Measurements from ENCODE around the gene SMIM26. TPM values are rescaled to one million over a fixed set of nuclear protein-coding genes. Genes with fewer than 3 reads are reported as not detected.
"Not testable (repeated sequence)": the region's sequence is repeated elsewhere in the genome, so short reads cannot be mapped to it uniquely, and the experiment has no call there.

SMIM26 gene, protein sequence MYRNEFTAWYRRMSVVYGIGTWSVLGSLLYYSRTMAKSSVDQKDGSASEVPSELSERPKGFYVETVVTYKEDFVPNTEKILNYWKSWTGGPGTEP
- total RNA-seq: 100 to 1,000 TPM in 1 of 4 donors, 10 to 100 TPM in 2, 1 to 10 TPM in 1; 4.8 to 127 (median 58.6) TPM

DNA sequence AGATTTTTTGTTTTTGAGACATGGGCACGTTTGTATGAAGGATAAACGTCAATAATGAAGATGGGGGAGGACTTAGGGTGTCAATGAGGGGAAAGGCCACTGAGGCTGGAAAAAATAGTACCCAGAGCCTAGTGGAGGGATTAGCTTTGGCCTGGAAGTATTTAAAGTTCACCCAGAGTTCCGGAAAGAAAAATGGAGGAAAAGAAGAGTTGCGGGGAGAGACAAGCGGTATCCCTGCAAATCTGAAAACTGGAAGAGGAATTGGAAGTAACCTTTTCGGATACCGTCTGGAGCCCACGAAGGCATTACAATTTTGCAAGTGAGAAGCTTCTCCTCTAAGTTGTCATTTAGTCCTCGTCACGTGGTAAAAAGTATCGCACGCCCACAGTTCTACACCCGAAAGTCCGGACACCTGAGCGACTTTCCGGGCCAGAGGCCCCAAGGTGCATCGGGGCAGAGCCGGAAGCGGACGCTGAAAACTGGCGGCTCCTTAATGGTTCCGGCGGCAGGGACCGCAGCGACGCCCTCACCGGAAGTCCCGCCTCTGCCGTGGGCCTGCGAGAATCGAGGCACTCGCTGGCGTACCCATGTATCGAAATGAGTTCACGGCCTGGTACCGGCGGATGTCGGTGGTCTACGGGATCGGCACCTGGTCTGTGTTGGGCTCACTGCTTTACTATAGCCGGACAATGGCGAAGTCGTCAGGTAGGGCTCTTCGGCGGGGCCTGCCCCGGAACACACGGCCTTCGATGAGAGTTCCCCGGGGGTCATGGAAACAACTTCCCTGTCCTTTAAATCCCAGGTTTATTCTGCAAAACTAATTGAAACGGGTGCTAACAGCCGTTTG lies at the start of gene SMIM26:
Gene SMIM26 (plus strand): TSS at position 541 of the 847 bp plus-strand sequence. CDS start 47 bp downstream, at position 588.
- Histone ChIP-seq H3K27ac (peak within 1 kb of the TSS; percentile 76 to 92 (median 84)), H3K4me1 (peaks cover 0 to 17% (median 12%) of the 10 kb centered on the region in 4 donors), H3K9me3 (no peaks in the 10 kb centered on the region), H3K4me3 (peak within 1 kb of the TSS; percentile 60 to 77 (median 64)), H3K27me3 (no peaks in the 10 kb centered on the region), H3K36me3 (peaks cover 0 to 13% (median 4%) of the 10 kb centered on the region in 4 donors)
- TF ChIP-seq, protein P1, sequence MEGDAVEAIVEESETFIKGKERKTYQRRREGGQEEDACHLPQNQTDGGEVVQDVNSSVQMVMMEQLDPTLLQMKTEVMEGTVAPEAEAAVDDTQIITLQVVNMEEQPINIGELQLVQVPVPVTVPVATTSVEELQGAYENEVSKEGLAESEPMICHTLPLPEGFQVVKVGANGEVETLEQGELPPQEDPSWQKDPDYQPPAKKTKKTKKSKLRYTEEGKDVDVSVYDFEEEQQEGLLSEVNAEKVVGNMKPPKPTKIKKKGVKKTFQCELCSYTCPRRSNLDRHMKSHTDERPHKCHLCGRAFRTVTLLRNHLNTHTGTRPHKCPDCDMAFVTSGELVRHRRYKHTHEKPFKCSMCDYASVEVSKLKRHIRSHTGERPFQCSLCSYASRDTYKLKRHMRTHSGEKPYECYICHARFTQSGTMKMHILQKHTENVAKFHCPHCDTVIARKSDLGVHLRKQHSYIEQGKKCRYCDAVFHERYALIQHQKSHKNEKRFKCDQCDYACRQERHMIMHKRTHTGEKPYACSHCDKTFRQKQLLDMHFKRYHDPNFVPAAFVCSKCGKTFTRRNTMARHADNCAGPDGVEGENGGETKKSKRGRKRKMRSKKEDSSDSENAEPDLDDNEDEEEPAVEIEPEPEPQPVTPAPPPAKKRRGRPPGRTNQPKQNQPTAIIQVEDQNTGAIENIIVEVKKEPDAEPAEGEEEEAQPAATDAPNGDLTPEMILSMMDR (IDR thresholded peaks at IDR 0.05): no peak
- TF ChIP-seq EP300 (IDR thresholded peaks at IDR 0.05; ENCODE audit: low read depth) (no peak), POLR2AphosphoS5 (IDR thresholded peaks at IDR 0.05) (peak; percentile 36 to 79 (median 71)), POLR2A (IDR thresholded peaks at IDR 0.05) (peak; percentile 57)
- in situ Hi-C loops (cut with MboI; ENCODE audit: low pct_ligation_motif_present in 1 of 4, low pct_unique_long_range_greater_than_20kb in 1 of 4, low sequenced_read_pairs in 3 of 4) (no loop called here), intact Hi-C loops (cut with DNase I; ENCODE audit: low total_unique reads) (no loop called here)
- DNase-seq: peak; percentile 95
- 0% methylated on average over 10 to 51 of the region's 51 CpGs for WGBS, 2 donors (ENCODE audit: low coverage in 1 of 2)

DNA sequence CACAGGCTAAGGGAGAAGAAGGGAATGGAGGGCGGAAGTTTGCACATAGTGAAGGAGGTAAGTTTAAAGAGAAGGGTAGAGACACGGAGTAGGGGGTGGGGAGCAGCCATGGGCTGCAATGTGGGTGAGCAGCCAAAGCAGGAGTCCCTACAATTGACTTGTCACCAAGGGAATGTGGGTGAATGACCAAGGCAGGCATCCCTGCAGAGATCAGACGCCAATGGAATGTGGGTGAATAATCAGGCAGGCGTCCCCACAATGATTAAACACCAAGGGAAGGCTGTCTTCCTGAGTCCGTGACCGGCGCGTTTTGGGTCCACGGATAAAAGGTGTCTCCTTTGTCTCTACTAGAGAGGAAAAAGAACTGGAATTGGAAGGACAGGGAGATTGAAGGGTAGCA lies 45.2 kb upstream of the SMIM26 start:
- H3K36me3 ChIP-seq: peaks cover 0 to 31% (median 17%) of the 10 kb centered on the region in 4 donors
- H3K4me1 ChIP-seq; DNase-seq; in situ Hi-C loops (cut with MboI; ENCODE audit: low pct_ligation_motif_present in 1 of 4, low pct_unique_long_range_greater_than_20kb in 1 of 4, low sequenced_read_pairs in 3 of 4); intact Hi-C loops (cut with DNase I; ENCODE audit: low total_unique reads); H3K9me3 ChIP-seq; H3K27ac ChIP-seq; H3K4me3 ChIP-seq; H3K27me3 ChIP-seq: not testable (repeated sequence)
- WGBS, 2 donors (ENCODE audit: low coverage in 1 of 2): 82 to 96% methylated on average over 1 to 9 of the region's 9 CpGs

DNA sequence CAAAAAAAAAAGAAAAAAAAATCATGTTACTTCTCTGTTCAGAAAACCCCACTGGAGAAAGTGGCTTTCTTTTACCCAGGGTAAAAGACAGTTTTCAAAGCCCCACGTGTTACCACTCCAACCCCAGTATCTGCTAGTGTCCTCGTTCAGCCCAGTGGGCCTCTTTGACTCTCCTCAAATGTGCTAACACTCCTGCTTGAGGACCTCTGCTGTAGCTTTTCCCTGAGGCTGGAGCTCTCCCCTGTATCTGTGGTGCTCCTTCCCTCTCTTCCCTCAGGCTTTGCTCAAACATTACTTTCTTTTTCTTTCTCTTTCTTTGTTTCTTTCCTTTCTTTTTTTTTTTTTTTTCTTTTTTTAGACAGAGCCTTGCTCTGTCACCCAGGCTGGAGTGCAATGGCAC lies 44.2 kb upstream of the SMIM26 start:
- Histone ChIP-seq H3K4me1 (no peaks in the 10 kb centered on the region), H3K4me3 (no peak overlapping the region), H3K27ac (no peak overlapping the region), H3K36me3 (peaks cover 0 to 40% (median 22%) of the 10 kb centered on the region in 4 donors), H3K27me3 (no peaks in the 10 kb centered on the region), H3K9me3 (no peaks in the 10 kb centered on the region)
- in situ Hi-C loops (cut with MboI; ENCODE audit: low pct_ligation_motif_present in 1 of 4, low pct_unique_long_range_greater_than_20kb in 1 of 4, low sequenced_read_pairs in 3 of 4): no loop called here
- no peak for TF ChIP-seq EP300 (IDR thresholded peaks at IDR 0.05; ENCODE audit: low read depth)
- TF ChIP-seq, protein P1 (IDR thresholded peaks at IDR 0.05): no peak
- no peak for TF ChIP-seq POLR2A (IDR thresholded peaks at IDR 0.05)
- no peak for TF ChIP-seq POLR2AphosphoS5 (IDR thresholded peaks at IDR 0.05)
- WGBS, 2 donors (ENCODE audit: low coverage in 1 of 2): 67 to 89% methylated on average over 1 to 2 of the region's 2 CpGs
- DNase-seq: no peak
- intact Hi-C loops (cut with DNase I; ENCODE audit: low total_unique reads): no loop called here

DNA sequence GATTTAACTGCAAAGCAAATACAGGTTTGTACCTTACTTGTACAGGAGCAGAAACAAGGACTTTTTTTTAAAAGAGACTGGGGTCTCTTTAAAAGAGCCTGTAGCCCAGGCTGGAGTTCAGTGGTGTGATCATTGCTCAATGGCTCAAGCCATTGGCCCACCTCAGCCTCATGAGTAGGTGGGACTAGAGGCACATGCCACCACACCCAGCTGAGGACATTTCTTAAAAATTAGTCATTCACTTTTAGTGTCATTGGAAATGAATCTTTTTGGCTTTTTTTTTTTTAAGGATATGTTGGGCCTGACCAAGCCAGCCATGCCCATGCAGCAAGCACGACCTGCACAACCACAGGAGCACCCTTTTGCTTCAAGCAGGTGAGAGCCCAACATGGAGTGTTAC lies 42.6 kb upstream of the SMIM26 start:
- WGBS, 2 donors (ENCODE audit: low coverage in 1 of 2): 97% methylated on average over 1 of the region's 1 CpG; no CpG with 5 or more reads in 1 of the 2 donors
- Histone ChIP-seq H3K4me1 (no peaks in the 10 kb centered on the region), H3K4me3 (no peak overlapping the region), H3K36me3 (peaks cover 0 to 53% (median 22%) of the 10 kb centered on the region in 4 donors), H3K27ac (no peak overlapping the region), H3K9me3 (no peaks in the 10 kb centered on the region), H3K27me3 (no peaks in the 10 kb centered on the region)
- no peak for DNase-seq
- in situ Hi-C loops (cut with MboI; ENCODE audit: low pct_ligation_motif_present in 1 of 4, low pct_unique_long_range_greater_than_20kb in 1 of 4, low sequenced_read_pairs in 3 of 4): no loop called here
- TF ChIP-seq POLR2A (IDR thresholded peaks at IDR 0.05): no peak
- TF ChIP-seq POLR2AphosphoS5 (IDR thresholded peaks at IDR 0.05): no peak
- TF ChIP-seq, protein P1 (IDR thresholded peaks at IDR 0.05): no peak
- no peak for TF ChIP-seq EP300 (IDR thresholded peaks at IDR 0.05; ENCODE audit: low read depth)
- intact Hi-C loops (cut with DNase I; ENCODE audit: low total_unique reads): no loop called here

DNA sequence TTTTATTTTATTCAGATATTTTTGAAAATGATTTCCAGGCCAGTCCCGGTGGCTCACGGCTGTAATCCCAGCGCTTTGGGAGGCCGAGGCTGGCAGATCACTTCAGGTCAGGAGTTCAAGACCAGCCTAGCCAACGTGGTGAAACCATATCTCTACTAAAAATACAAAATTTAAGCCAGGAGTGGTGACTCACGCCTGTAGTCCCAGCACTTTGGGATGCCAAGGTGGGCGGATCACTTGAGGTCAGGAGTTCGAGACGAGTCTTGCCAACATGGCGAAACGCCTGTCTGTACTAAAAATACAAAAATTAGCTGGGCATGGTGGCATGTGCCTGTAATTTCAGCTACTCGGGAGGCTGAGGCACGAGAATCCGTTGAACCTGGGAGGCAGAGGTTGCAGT lies 40.5 kb upstream of the SMIM26 start:
- DNase-seq; H3K27me3 ChIP-seq; H3K9me3 ChIP-seq; H3K4me1 ChIP-seq; in situ Hi-C loops (cut with MboI; ENCODE audit: low pct_ligation_motif_present in 1 of 4, low pct_unique_long_range_greater_than_20kb in 1 of 4, low sequenced_read_pairs in 3 of 4); H3K27ac ChIP-seq; intact Hi-C loops (cut with DNase I; ENCODE audit: low total_unique reads); H3K4me3 ChIP-seq: not testable (repeated sequence)
- WGBS, 2 donors (ENCODE audit: low coverage in 1 of 2): 86 to 100% methylated on average over 4 to 14 of the region's 14 CpGs
- H3K36me3 ChIP-seq: peaks cover 0 to 66% (median 28%) of the 10 kb centered on the region in 4 donors
